GM12892 (cell line): ENCODE results near the gene PEAR1.

Experiments
- DNase-seq: peaks from one replicate; pipeline ENCODE4 v3.0.0; 2011; ENCODE audit not compliant: insufficient read length
- FAIRE-seq: peaks from 2 replicates; lab custom pipeline; 2011; peaks lifted over from hg19 to GRCh38; lab: Jason Lieb, UNC
- POLR2A ChIP-seq: IDR thresholded peaks from 2 replicates; pipeline ENCODE4 v1.6.1; 2011; ENCODE audit warnings: low read depth, low read length, control low read depth
- POLR2AphosphoS5 ChIP-seq: IDR thresholded peaks from 2 replicates; pipeline ENCODE4 v1.6.1; 2011; ENCODE audit warnings: low read depth, low read length, control low read depth
- TAF1 ChIP-seq: IDR thresholded peaks from 2 replicates; pipeline ENCODE4 v1.6.1; 2011; ENCODE audit warnings: low read depth, mild to moderate bottlenecking, control low read depth, low read length, borderline replicate concordance

Gene PEAR1

GRCh38 chr1:156877433-156878170 is 15.9 kb upstream of the PEAR1 start:
- DNase-seq (no peak), FAIRE-seq (no peak)
- no peak for TF ChIP-seq TAF1
- no peak for TF ChIP-seq POLR2A
- no peak for TF ChIP-seq POLR2AphosphoS5

GRCh38 chr1:156879876-156880275 is 13.6 kb upstream of the PEAR1 start:
- no peak for FAIRE-seq
- TF ChIP-seq TAF1 (no peak), POLR2AphosphoS5 (no peak), POLR2A (no peak)
- no peak for DNase-seq

GRCh38 chr1:156880473-156880872 is 13.0 kb upstream of the PEAR1 start:
- TF ChIP-seq POLR2A: no peak
- TF ChIP-seq TAF1: no peak
- TF ChIP-seq POLR2AphosphoS5: no peak
- DNase-seq (no peak), FAIRE-seq (no peak)

- FAIRE-seq (no peak), DNase-seq (no peak)
- TF ChIP-seq POLR2A: no peak
- no peak for TF ChIP-seq POLR2AphosphoS5
- no peak for TF ChIP-seq TAF1
These were observed 12.4 kb upstream of the PEAR1 start for GRCh38 chr1:156881101-156881500.

GRCh38 chr1:156881663-156882062 is 11.9 kb upstream of the PEAR1 start:
- FAIRE-seq (no peak), DNase-seq (no peak)
- no peak for TF ChIP-seq POLR2AphosphoS5
- no peak for TF ChIP-seq TAF1
- no peak for TF ChIP-seq POLR2A

- TF ChIP-seq POLR2AphosphoS5: no peak
- FAIRE-seq (no peak), DNase-seq (no peak)
These were observed 11.0 kb upstream of the PEAR1 start for GRCh38 chr1:156882543-156882942.

GRCh38 chr1:156883919-156884318 is 9.6 kb upstream of the PEAR1 start:
- TF ChIP-seq TAF1 (no peak), POLR2AphosphoS5 (no peak), POLR2A (no peak)
- DNase-seq (no peak), FAIRE-seq (no peak)

GRCh38 chr1:156884560-156885184 is 8.8 kb upstream of the PEAR1 start:
- no peak for TF ChIP-seq POLR2A
- no peak for TF ChIP-seq POLR2AphosphoS5
- TF ChIP-seq TAF1: no peak
- DNase-seq: no peak
- no peak for FAIRE-seq

- TF ChIP-seq POLR2A (no peak), TAF1 (no peak), POLR2AphosphoS5 (no peak)
- DNase-seq (no peak), FAIRE-seq (no peak)
These were observed 8.2 kb upstream of the PEAR1 start for GRCh38 chr1:156885314-156885713.

GRCh38 chr1:156885880-156886355 is 7.6 kb upstream of the PEAR1 start:
- DNase-seq (no peak), FAIRE-seq (no peak)
- no peak for TF ChIP-seq POLR2A

GRCh38 chr1:156886583-156887281 is 6.8 kb upstream of the PEAR1 start:
- DNase-seq: no peak
- no peak for TF ChIP-seq TAF1
- no peak for TF ChIP-seq POLR2AphosphoS5
- no peak for TF ChIP-seq POLR2A
- no peak for FAIRE-seq

GRCh38 chr1:156887317-156887716 is 6.2 kb upstream of the PEAR1 start:
- TF ChIP-seq TAF1 (no peak), POLR2AphosphoS5 (no peak), POLR2A (no peak)
- no peak for DNase-seq
- FAIRE-seq: no peak

- DNase-seq (no peak), FAIRE-seq (no peak)
- TF ChIP-seq POLR2AphosphoS5 (no peak), TAF1 (no peak), POLR2A (no peak)
These were observed 5.8 kb upstream of the PEAR1 start for GRCh38 chr1:156887734-156888133.
